Activated T-helper 2 cell treated with anti-CD3 and anti-CD28 coated beads, Interferon-gamma antibody, Interleukin-2, Interleukin-4, amounts not matched to agents 10 μg/mL and 5 μg/mL and 100 μg/mL, durations not matched to agents 14 hours and 24 hours and 36 hours (primary cell): ENCODE data around the gene MYO18B. TPM values are rescaled to one million over a fixed set of nuclear protein-coding genes. Genes with fewer than 3 reads are reported as not detected.
"Not testable (repeated sequence)": the region's sequence is repeated elsewhere in the genome, so short reads cannot be mapped to it uniquely, and the experiment has no call there.

Source experiments
- DNase-seq: peaks from one replicate; pipeline ENCODE4 v3.0.0; 2021; ENCODE audit warnings: low spot score
- H3K27ac Mint-ChIP-seq: one replicate; pipeline ENCODE4 v1.8.0; 2021; ENCODE audit warnings: mixed read lengths
- H3K27me3 Mint-ChIP-seq: one replicate; pipeline ENCODE4 v1.8.0; 2021; ENCODE audit warnings: low read depth, mixed read lengths
- H3K36me3 Mint-ChIP-seq: one replicate; pipeline ENCODE4 v1.8.0; 2021; ENCODE audit warnings: low read depth, mixed read lengths
- H3K4me1 Mint-ChIP-seq: one replicate; pipeline ENCODE4 v1.8.0; 2021; ENCODE audit warnings: low read depth, mixed read lengths
- H3K4me3 Mint-ChIP-seq: one replicate; pipeline ENCODE4 v1.8.0; 2021; ENCODE audit warnings: low read depth, mild to moderate bottlenecking, moderate library complexity, mixed read lengths
- H3K9me3 Mint-ChIP-seq: one replicate; pipeline ENCODE4 v1.8.0; 2021; ENCODE audit warnings: mixed read lengths
- intact Hi-C: fragments of 100-400 bp; cut with micrococcal nuclease; formaldehyde crosslinking; loops from one replicate; pipeline ENCODE4 v1.15.1; 2023
- total RNA-seq: library from RNA; stranded (reverse); gene quantifications from 2 replicates; pipeline ENCODE4 v1.2.3, GENCODE V29; 2022

The MYO18B gene
- total RNA-seq, 1 donor from 2014 or later: 6.1 TPM

GRCh38 chr22:25702571-25703167 is 39.3 kb upstream of the MYO18B start:
- intact Hi-C loops: loop anchor here (1.0 to 2.0 kb wide), 8 partner anchors 24 to 240 kb away; no protein-coding TSS in a partner anchor
- peaks cover 58% of the 10 kb centered on the region for H3K4me1 Mint-ChIP-seq
- H3K9me3 Mint-ChIP-seq: no peaks in the 10 kb centered on the region
- H3K36me3 Mint-ChIP-seq: peaks cover 80% of the 10 kb centered on the region
- peak; percentile 47 for DNase-seq
- H3K27me3 Mint-ChIP-seq: no peaks in the 10 kb centered on the region
- peak overlapping the region; percentile 59 for H3K4me3 Mint-ChIP-seq
- H3K27ac Mint-ChIP-seq: peak overlapping the region; percentile 85

- Mint-ChIP-seq H3K4me1 (peaks cover 63% of the 10 kb centered on the region), H3K27me3 (no peaks in the 10 kb centered on the region), H3K9me3 (no peaks in the 10 kb centered on the region), H3K4me3 (no peak overlapping the region), H3K36me3 (peaks cover 80% of the 10 kb centered on the region), H3K27ac (peak overlapping the region; percentile 51)
- DNase-seq: no peak
- intact Hi-C loops: no loop called here
Measured at GRCh38 chr22:25704701-25705100, 37.3 kb upstream of the MYO18B start.

- Mint-ChIP-seq H3K36me3 (peaks cover 82% of the 10 kb centered on the region), H3K4me3 (no peak overlapping the region), H3K9me3 (no peaks in the 10 kb centered on the region), H3K27me3 (no peaks in the 10 kb centered on the region), H3K4me1 (peaks cover 64% of the 10 kb centered on the region), H3K27ac (no peak overlapping the region)
- DNase-seq: no peak
- intact Hi-C loops: no loop called here
Measured at GRCh38 chr22:25706197-25706596, 35.8 kb upstream of the MYO18B start.

- H3K27ac Mint-ChIP-seq: peak overlapping the region; percentile 80
- intact Hi-C loops: not testable (repeated sequence)
Measured at GRCh38 chr22:25708430-25708829, 33.6 kb upstream of the MYO18B start.

GRCh38 chr22:25709758-25710157 is 32.2 kb upstream of the MYO18B start:
- Mint-ChIP-seq H3K4me1 (peaks cover 44% of the 10 kb centered on the region), H3K36me3 (peaks cover 85% of the 10 kb centered on the region), H3K27me3 (no peaks in the 10 kb centered on the region), H3K27ac (peak overlapping the region; percentile 91), H3K9me3 (no peaks in the 10 kb centered on the region), H3K4me3 (peak overlapping the region; percentile 16)
- peak; percentile 43 for DNase-seq
- intact Hi-C loops: no loop called here

More at GRCh38 chr22:25708430-25708829, 33.6 kb upstream of the MYO18B start:
- DNase-seq, H3K9me3 Mint-ChIP-seq, H3K27me3 Mint-ChIP-seq, H3K4me3 Mint-ChIP-seq: not testable (repeated sequence)
- Mint-ChIP-seq H3K36me3 (peaks cover 86% of the 10 kb centered on the region), H3K4me1 (peaks cover 55% of the 10 kb centered on the region)

GRCh38 chr22:25710501-25710900 is 31.5 kb upstream of the MYO18B start:
- H3K27ac Mint-ChIP-seq: peak overlapping the region; percentile 91

GRCh38 chr22:25711491-25711890 is 30.5 kb upstream of the MYO18B start:
- no peaks in the 10 kb centered on the region for H3K27me3 Mint-ChIP-seq
- peaks cover 33% of the 10 kb centered on the region for H3K4me1 Mint-ChIP-seq
- peaks cover 85% of the 10 kb centered on the region for H3K36me3 Mint-ChIP-seq
- DNase-seq: no peak
- intact Hi-C loops: no loop called here
- H3K4me3 Mint-ChIP-seq: no peak overlapping the region
- no peaks in the 10 kb centered on the region for H3K9me3 Mint-ChIP-seq
- peak overlapping the region; percentile 65 for H3K27ac Mint-ChIP-seq

More at GRCh38 chr22:25710501-25710900, 31.5 kb upstream of the MYO18B start:
- no peaks in the 10 kb centered on the region for H3K9me3 Mint-ChIP-seq
- H3K4me1 Mint-ChIP-seq: peaks cover 38% of the 10 kb centered on the region
- H3K36me3 Mint-ChIP-seq: peaks cover 85% of the 10 kb centered on the region
- no peak overlapping the region for H3K4me3 Mint-ChIP-seq
- no peak for DNase-seq
- H3K27me3 Mint-ChIP-seq: no peaks in the 10 kb centered on the region
- intact Hi-C loops: no loop called here

- Mint-ChIP-seq H3K4me3 (no peak overlapping the region), H3K27me3 (no peaks in the 10 kb centered on the region), H3K36me3 (peaks cover 83% of the 10 kb centered on the region), H3K4me1 (peaks cover 32% of the 10 kb centered on the region), H3K27ac (peak overlapping the region; percentile 52), H3K9me3 (no peaks in the 10 kb centered on the region)
- intact Hi-C loops: no loop called here
- no peak for DNase-seq
Measured at GRCh38 chr22:25712661-25713400, 29.2 kb upstream of the MYO18B start.

GRCh38 chr22:25714070-25714469 is 27.9 kb upstream of the MYO18B start:
- Mint-ChIP-seq H3K4me1 (peaks cover 36% of the 10 kb centered on the region), H3K4me3 (no peak overlapping the region), H3K9me3 (no peaks in the 10 kb centered on the region), H3K36me3 (peaks cover 91% of the 10 kb centered on the region), H3K27ac (no peak overlapping the region), H3K27me3 (no peaks in the 10 kb centered on the region)
- intact Hi-C loops: no loop called here
- no peak for DNase-seq

- H3K9me3 Mint-ChIP-seq: no peaks in the 10 kb centered on the region
- H3K4me1 Mint-ChIP-seq: peaks cover 33% of the 10 kb centered on the region
- H3K27ac Mint-ChIP-seq: peak overlapping the region; percentile 33
- H3K36me3 Mint-ChIP-seq: peaks cover 91% of the 10 kb centered on the region
- intact Hi-C loops: no loop called here
- DNase-seq: no peak
- no peaks in the 10 kb centered on the region for H3K27me3 Mint-ChIP-seq
- no peak overlapping the region for H3K4me3 Mint-ChIP-seq
Measured at GRCh38 chr22:25714739-25715138, 27.2 kb upstream of the MYO18B start.

- no peak for DNase-seq
- no peak overlapping the region for H3K4me3 Mint-ChIP-seq
- H3K4me1 Mint-ChIP-seq: peaks cover 20% of the 10 kb centered on the region
- peaks cover 86% of the 10 kb centered on the region for H3K36me3 Mint-ChIP-seq
- H3K27me3 Mint-ChIP-seq: no peaks in the 10 kb centered on the region
- H3K9me3 Mint-ChIP-seq: no peaks in the 10 kb centered on the region
- intact Hi-C loops: no loop called here
- H3K27ac Mint-ChIP-seq: no peak overlapping the region
Measured at GRCh38 chr22:25716637-25717036, 25.4 kb upstream of the MYO18B start.

GRCh38 chr22:25718135-25718840 is 23.7 kb upstream of the MYO18B start:
- H3K9me3 Mint-ChIP-seq: no peaks in the 10 kb centered on the region
- H3K27ac Mint-ChIP-seq: peak overlapping the region; percentile 58
- peaks cover 18% of the 10 kb centered on the region for H3K4me1 Mint-ChIP-seq
- H3K27me3 Mint-ChIP-seq: no peaks in the 10 kb centered on the region
- intact Hi-C loops: no loop called here
- no peak for DNase-seq
- H3K4me3 Mint-ChIP-seq: no peak overlapping the region
- H3K36me3 Mint-ChIP-seq: peaks cover 88% of the 10 kb centered on the region

- Mint-ChIP-seq H3K36me3 (peaks cover 75% of the 10 kb centered on the region), H3K4me1 (peaks cover 39% of the 10 kb centered on the region), H3K4me3 (no peak overlapping the region), H3K27me3 (no peaks in the 10 kb centered on the region), H3K9me3 (no peaks in the 10 kb centered on the region), H3K27ac (no peak overlapping the region)
- DNase-seq: no peak
- intact Hi-C loops: no loop called here
Measured at GRCh38 chr22:25722223-25722622, 19.8 kb upstream of the MYO18B start.
